Measurements from ENCODE around the gene TRDMT1.
"Not testable (repeated sequence)": the region's sequence is repeated elsewhere in the genome, so short reads cannot be mapped to it uniquely, and the experiment has no call there.

Gene TRDMT1

GRCh38 chr10:17128261-17128660 lies 73.2 kb downstream of the TRDMT1 start:
- no peak for DNase-seq (ENCODE audit: low spot score)

- DNase-seq (ENCODE audit: low spot score), result no peak
Observed at GRCh38 chr10:17126327-17126726, 75.1 kb downstream of the TRDMT1 start.

GRCh38 chr10:17125206-17125893 lies 76.1 kb downstream of the TRDMT1 start:
- no peak for DNase-seq (ENCODE audit: low spot score)

DNA sequence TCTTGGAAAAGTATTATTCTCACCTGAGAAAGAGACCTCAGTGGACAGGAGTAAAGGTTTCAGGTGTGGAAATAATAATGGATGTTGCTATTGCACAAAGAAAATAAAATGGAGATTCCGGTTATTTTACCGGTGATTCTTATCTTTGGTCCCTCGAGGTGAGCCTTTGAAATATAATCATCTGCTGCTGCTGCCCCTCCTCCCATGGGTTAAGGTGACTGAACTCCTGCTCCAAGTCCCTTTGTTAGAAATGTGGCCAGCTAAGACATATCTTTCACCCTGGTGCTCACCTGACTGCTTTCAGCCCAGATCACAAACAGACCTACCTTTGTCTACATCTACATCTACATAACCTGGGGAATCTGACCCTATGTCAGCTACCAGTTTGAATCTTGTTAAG lies 77.5 kb downstream of the TRDMT1 start:
- DNase-seq (ENCODE audit: low spot score), result no peak

DNA sequence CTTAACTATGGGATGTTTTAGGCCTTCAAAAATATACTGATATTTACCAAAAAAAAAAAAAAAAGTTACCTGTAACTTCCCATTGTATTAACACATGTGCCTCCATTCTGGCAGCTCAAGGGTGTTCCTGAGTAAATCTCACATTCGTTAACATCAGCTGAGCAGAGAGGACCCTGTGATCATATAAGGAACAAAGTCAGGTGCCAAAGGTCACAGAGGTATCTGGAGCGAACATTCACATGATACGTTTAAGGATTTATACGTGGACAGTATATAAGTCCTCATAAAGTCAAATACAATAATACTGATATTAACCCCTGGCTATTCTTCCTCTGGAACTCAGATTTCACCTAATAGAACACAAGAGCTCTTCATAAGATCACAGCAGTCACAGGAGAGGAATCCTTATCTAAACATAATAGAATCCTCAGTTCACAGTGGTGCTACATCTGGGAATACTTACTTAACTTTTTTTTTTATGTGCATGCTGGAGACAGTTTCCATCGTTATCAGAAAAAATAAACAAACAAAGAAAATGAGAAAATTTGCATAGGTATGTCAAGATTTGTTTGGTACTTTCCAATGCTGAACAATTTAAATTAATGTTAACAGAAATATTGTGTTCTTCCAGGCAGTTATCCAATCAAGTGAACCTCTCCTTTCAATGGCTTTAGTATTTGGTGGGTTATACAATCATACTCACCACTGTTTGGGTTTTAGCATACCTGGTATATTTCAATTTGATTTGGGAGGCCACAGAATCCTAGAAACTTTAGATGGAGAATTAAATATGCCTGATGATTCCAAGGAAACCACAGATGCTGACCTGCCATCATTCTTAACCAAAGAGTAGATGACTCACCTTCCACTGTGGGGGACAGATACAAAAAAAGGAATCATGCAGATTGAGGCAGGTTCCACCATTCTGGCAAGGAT lies 78.5 kb downstream of the TRDMT1 start:
- DNase-seq (ENCODE audit: low spot score), result peak; percentile 57

- no peak for DNase-seq (ENCODE audit: low spot score)
Observed at GRCh38 chr10:17122052-17122451, 79.4 kb downstream of the TRDMT1 start.

- no peak for DNase-seq (ENCODE audit: low spot score)
Observed at GRCh38 chr10:17120694-17121093, 80.8 kb downstream of the TRDMT1 start.

DNA sequence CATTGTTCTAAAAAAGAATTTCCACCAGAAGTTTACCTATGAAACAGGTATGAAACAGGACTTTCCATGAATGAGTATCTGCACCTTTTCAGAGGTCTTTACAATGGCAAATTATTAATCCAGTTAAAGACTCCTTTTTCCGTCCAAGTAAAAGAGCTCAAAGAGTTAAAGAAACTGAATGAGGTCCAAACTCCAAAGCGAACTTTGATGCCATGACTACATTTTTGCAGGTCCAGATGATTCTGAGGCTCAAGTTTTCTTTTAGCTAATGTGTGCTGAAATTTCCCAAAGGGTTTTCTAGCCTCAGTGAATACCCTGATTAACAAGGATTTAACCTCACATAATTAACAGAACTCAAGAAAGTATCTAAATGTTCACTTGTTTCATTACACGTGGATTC lies 81.6 kb downstream of the TRDMT1 start:
- no peak for DNase-seq (ENCODE audit: low spot score)

GRCh38 chr10:17116193-17116592 lies 85.3 kb downstream of the TRDMT1 start:
- DNase-seq (ENCODE audit: low spot score), result no peak

DNA sequence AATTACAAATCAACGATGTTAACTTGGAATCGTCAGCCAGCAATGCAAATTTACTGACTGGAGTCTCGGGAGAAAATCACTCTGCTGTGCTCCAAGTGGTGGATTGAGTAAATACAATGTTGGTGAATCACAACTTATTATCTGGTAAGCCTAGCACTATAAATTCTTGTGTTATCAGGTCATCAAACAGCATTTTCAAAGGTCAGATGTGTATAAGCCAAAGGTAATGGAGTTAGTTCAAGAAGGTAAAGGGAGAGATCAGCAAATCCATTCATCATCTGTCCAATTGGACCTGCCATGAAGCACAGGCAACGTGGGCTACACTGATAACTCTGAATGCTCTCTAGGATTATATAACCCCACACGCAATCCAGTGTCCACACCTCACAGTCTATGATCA lies 85.8 kb downstream of the TRDMT1 start:
- peak; percentile 37 for DNase-seq (ENCODE audit: low spot score)

DNA sequence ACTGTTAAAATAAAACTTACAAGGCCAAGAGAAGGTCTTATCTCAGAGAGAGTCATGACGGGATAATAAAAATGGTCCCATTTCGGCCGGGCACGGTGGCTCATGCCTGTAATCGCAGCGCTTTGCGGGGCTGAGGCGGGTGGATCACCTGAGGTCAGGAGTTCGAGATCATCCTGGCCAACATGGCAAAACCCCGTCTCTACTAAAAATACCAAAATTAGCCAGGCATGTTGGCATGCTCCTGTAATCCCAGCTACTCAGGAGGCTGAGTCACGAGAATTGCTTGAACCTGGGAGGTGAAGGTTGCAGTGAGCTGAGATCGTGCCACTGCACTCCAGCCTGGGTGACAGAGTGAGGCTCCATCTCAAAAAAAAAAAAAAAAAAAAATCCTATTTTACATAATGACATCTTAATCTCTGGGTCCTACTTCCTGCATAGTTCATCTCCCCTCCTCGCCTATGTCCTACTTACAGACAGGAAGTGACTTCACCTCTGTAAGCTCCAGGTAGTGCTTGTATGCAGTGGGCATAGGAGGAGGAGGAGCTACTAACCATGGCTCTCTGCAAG lies 86.5 kb downstream of the TRDMT1 start:
- not testable (repeated sequence) for DNase-seq (ENCODE audit: low spot score)

- DNase-seq (ENCODE audit: low spot score), result no peak
Observed at GRCh38 chr10:17113889-17114540, 87.5 kb downstream of the TRDMT1 start.

DNA sequence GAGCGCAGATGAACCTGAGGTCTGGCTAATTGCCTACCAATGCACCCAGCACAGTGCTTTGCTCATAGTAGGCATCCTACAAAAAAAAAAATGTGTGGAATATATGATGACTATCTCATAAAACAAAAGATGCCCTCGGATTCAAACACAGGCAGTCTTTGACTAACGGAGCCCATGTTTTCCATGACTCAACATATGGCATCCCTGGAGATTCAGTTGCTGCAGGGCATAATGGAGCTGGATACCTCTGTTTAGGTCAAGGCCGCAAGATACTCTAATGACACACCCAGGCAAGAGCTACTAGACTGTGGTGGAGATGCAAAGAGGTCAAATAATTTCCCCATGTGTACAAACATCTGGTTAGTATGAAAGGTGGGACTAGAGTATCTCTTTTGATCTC lies 88.1 kb downstream of the TRDMT1 start:
- DNase-seq (ENCODE audit: low spot score), result no peak

GRCh38 chr10:17112566-17112965 lies 88.9 kb downstream of the TRDMT1 start:
- DNase-seq (ENCODE audit: low spot score), result no peak

- DNase-seq (ENCODE audit: low spot score), result peak; percentile 27
Observed at GRCh38 chr10:17109475-17110207, 91.8 kb downstream of the TRDMT1 start.

DNA sequence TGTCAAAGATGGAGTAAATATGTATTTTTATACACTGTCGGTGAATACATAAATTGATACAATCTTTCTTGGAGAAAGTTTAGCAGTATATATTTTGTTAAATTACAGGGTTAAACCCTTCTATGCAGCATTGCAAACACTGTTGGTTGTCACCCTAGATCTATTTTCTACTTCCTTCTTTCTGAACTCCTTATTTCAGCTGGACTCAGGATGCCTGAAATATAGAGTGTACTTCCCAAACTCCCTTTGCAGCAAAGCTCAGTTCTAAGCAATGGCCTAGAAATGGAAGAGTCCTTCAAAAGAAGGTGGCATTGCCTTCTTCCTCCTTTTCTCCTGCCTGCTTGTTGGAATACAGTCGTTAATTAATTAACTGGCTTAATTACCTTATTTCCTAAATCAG lies 92.4 kb downstream of the TRDMT1 start:
- DNase-seq (ENCODE audit: low spot score), result no peak

- DNase-seq (ENCODE audit: low spot score), result no peak
Observed at GRCh38 chr10:17106991-17107390, 94.5 kb downstream of the TRDMT1 start.

- no peak for DNase-seq (ENCODE audit: low spot score)
Observed at GRCh38 chr10:17101910-17102266, 99.6 kb downstream of the TRDMT1 start.

GRCh38 chr10:17101257-17101909 lies 100.1 kb downstream of the TRDMT1 start:
- DNase-seq (ENCODE audit: low spot score), result no peak

DNA sequence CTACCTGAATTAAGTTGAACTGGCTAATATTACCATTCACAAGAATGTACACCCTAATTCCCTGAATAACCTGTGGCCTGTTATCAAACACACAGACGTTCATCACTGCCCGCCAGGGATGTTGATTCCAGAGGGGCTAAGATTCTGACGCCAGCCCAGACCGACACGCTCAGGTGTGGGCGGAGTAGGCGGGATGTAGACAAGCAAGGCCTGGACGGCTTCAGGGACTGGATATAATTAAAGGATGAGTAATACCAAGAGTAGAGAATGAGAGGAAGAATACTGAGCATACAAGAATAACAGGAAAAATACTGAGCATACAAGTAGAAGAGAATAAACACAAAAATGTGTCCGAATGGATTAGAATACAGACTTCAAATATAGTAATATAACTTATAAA lies 100.9 kb downstream of the TRDMT1 start:
- no peak for DNase-seq (ENCODE audit: low spot score)

- DNase-seq (ENCODE audit: low spot score), result no peak
Observed at GRCh38 chr10:17098012-17098411, 103.5 kb downstream of the TRDMT1 start.

All from hepatic stellate cell (primary cell).